ENCODE measurements around the gene PGP.

The PGP gene

DNA sequence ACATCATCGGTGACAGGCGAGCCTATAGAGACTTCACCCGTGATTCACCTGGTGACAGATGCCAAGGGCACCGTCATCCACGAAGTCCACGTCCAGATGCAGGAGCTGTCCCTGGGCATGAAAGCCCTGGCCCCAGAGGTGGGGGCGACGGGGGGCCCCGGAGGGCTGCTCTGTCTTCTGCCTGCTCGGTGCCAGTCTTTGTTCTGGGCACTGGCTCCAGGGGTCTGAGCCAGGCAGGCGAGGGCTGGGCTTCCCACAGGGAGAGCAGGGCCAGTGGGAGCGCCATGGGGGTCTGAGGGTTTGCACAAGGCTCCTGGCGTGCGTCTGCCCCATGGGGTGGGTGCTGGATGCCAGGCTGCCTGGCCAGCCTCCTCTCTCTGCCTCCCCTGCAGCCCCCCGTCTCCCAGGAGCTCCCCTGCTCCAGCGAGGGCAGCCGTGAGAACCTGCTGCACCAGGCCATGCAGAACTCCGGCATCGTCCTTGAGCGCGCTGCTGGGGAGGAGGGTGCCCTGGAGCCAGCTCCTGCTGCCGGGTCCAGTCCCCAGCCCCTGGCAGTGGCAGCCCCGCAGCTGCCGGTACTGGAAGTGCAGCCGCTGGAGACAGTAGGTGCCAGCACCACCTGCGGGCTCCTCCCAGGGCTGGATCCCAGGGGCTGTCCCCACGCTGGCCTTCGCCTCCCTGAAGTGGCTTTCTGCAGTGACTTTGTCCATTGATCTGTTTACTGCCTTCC is 18.6 kb upstream of the PGP start:
- H3K4me2 ChIP-seq (ENCODE audit: low read depth, low read length, poor library complexity, severe bottlenecking), result no peak overlapping the region
- H3K27me3 ChIP-seq (ENCODE audit: low read length), result no peaks in the 10 kb centered on the region
- H3K36me3 ChIP-seq (ENCODE audit: low read length), result no peaks in the 10 kb centered on the region
- no peak overlapping the region for H3K4me3 ChIP-seq (ENCODE audit: insufficient read depth, low read length, poor library complexity, severe bottlenecking)
- no peak for TF ChIP-seq EZH2phosphoT487 (conservative IDR thresholded peaks at IDR 0.05; ENCODE audit: low read length)
- TF ChIP-seq, protein P1, sequence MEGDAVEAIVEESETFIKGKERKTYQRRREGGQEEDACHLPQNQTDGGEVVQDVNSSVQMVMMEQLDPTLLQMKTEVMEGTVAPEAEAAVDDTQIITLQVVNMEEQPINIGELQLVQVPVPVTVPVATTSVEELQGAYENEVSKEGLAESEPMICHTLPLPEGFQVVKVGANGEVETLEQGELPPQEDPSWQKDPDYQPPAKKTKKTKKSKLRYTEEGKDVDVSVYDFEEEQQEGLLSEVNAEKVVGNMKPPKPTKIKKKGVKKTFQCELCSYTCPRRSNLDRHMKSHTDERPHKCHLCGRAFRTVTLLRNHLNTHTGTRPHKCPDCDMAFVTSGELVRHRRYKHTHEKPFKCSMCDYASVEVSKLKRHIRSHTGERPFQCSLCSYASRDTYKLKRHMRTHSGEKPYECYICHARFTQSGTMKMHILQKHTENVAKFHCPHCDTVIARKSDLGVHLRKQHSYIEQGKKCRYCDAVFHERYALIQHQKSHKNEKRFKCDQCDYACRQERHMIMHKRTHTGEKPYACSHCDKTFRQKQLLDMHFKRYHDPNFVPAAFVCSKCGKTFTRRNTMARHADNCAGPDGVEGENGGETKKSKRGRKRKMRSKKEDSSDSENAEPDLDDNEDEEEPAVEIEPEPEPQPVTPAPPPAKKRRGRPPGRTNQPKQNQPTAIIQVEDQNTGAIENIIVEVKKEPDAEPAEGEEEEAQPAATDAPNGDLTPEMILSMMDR (IDR thresholded peaks at IDR 0.05; ENCODE audit: insufficient read depth, low read length, poor library complexity, severe bottlenecking), result no peak
- no peak overlapping the region for H2AFZ ChIP-seq (ENCODE audit: low read depth, low read length, severe bottlenecking)
- no peak overlapping the region for H3K27ac ChIP-seq (ENCODE audit: low read depth, low read length)
- H4K20me1 ChIP-seq (ENCODE audit: low read depth, low read length), result no peaks in the 10 kb centered on the region
- H3K9me2 ChIP-seq (replicated peaks; ENCODE audit: insufficient read depth, low read length), result no peaks in the 10 kb centered on the region
- no peak overlapping the region for H3K9ac ChIP-seq (ENCODE audit: low read length)
- H3K79me2 ChIP-seq (ENCODE audit: insufficient read depth, low read length), result 0 out of 2 replicates have a peak, but pooled peaks cover 3% of the 10 kb centered on the region
- no peaks in the 10 kb centered on the region for H3F3A ChIP-seq (ENCODE audit: insufficient read depth)
- no peaks in the 10 kb centered on the region for H3K9me3 ChIP-seq (ENCODE audit: insufficient read depth, low read length)

DNA sequence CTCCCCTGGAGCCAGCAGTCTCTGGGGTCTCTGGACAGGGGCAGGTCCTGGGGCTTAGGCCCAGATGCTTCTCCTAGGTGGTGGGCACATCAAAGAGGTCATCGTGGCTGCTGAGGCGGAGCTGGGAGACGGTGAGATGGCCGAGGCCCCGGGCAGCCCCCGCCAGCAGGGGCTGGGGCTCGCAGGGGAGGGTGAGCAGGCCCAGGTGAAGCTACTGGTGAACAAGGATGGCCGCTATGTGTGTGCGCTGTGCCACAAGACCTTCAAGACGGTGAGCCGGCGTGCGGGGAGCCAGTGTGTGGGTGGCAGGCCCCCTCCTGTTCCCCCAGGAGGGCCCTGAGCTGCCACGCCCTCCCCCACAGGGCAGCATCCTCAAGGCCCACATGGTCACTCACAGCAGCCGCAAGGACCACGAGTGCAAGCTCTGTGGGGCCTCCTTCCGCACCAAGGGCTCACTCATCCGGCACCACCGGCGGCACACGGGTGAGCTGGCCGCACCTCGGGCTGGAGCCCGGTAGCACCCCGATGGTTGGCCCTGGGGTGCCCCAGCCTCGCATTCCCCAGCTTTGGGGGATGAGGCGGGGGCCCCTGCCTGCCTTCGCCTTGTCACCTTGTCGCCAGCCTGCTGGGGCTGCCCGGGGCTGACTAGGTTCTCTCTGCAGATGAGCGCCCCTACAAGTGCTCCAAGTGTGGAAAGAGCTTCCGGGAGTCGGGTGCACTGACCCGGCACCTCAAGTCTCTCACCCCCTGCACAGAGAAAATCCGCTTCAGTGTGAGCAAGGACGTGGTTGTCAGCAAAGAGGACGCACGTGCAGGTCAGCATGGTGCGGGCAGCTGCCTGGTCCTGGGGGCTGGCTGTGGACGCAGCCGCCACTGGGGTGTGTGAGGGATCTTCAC is 17.7 kb upstream of the PGP start:
- no peak overlapping the region for H3K4me2 ChIP-seq (ENCODE audit: low read depth, low read length, poor library complexity, severe bottlenecking)
- H3K9me3 ChIP-seq (ENCODE audit: insufficient read depth, low read length), result no peaks in the 10 kb centered on the region
- H3K9me2 ChIP-seq (replicated peaks; ENCODE audit: insufficient read depth, low read length), result no peaks in the 10 kb centered on the region
- no peak overlapping the region for H3K27ac ChIP-seq (ENCODE audit: low read depth, low read length)
- H2AFZ ChIP-seq (ENCODE audit: low read depth, low read length, severe bottlenecking), result no peak overlapping the region
- no peak overlapping the region for H3K9ac ChIP-seq (ENCODE audit: low read length)
- no peaks in the 10 kb centered on the region for H3K36me3 ChIP-seq (ENCODE audit: low read length)
- no peaks in the 10 kb centered on the region for H3K27me3 ChIP-seq (ENCODE audit: low read length)
- no peaks in the 10 kb centered on the region for H4K20me1 ChIP-seq (ENCODE audit: low read depth, low read length)
- peaks cover 9% of the 10 kb centered on the region; the same call in 1 of the 2 replicates for H3K79me2 ChIP-seq (ENCODE audit: insufficient read depth, low read length)
- no peak overlapping the region for H3K4me3 ChIP-seq (ENCODE audit: insufficient read depth, low read length, poor library complexity, severe bottlenecking)
- H3F3A ChIP-seq (ENCODE audit: insufficient read depth), result no peaks in the 10 kb centered on the region
- TF ChIP-seq, protein P1 (IDR thresholded peaks at IDR 0.05; ENCODE audit: insufficient read depth, low read length, poor library complexity, severe bottlenecking), result no peak
- TF ChIP-seq EZH2phosphoT487 (conservative IDR thresholded peaks at IDR 0.05; ENCODE audit: low read length), result no peak

DNA sequence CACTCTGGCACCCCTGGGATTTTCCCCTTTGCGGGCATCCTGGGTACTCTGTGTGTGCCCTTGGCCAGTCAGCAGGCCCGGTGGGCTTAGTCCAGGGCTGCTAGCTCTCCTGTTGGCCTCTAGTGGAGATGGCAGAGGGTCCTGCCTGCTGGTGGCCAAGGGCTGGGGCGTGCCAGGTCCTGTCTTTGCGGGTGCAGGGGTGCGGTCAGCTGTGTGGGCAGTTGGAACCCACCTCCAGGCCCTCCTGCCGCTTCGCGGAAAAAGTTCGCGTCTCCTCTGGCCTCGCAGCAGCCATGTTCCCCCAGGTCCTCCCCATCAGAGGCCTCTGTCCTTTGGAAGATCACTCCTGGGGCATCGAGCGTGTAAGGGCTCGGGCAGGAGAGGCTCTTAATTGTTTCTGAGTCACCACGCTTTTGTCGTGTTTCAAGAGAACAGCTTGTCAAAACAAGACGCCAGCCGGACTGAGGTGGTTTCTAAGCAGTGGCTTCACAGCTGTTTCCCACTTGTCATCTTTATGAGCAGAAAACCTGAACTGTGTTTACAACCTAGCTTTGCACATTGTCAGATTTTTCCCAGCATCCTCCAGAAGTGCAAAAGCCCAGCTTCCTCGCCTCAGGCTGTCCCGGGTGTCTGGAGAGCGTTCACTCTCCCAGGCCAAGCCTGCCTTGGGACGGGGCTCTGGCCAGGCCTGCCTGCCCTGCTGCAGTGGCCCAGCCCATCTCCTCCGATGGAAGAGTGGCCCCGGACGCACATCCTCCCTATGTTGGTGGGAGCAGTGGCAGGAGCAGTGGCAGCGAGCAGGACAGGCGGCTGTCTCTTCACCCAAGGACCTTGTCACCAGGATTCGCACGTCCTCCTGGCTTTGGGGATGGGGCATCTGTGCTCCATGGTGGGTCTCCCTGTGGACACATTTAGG is 16.6 kb upstream of the PGP start:
- H4K20me1 ChIP-seq (ENCODE audit: low read depth, low read length), result no peaks in the 10 kb centered on the region
- H3K27me3 ChIP-seq (ENCODE audit: low read length), result no peaks in the 10 kb centered on the region
- H3K9ac ChIP-seq (ENCODE audit: low read length), result no peak overlapping the region
- H3K79me2 ChIP-seq (ENCODE audit: insufficient read depth, low read length), result peaks cover 18% of the 10 kb centered on the region
- H3F3A ChIP-seq (ENCODE audit: insufficient read depth), result no peaks in the 10 kb centered on the region
- TF ChIP-seq EZH2phosphoT487 (conservative IDR thresholded peaks at IDR 0.05; ENCODE audit: low read length), result no peak
- TF ChIP-seq, protein P1 (IDR thresholded peaks at IDR 0.05; ENCODE audit: insufficient read depth, low read length, poor library complexity, severe bottlenecking), result no peak
- no peak overlapping the region for H3K4me2 ChIP-seq (ENCODE audit: low read depth, low read length, poor library complexity, severe bottlenecking)
- no peaks in the 10 kb centered on the region for H3K9me3 ChIP-seq (ENCODE audit: insufficient read depth, low read length)
- no peak overlapping the region for H3K4me3 ChIP-seq (ENCODE audit: insufficient read depth, low read length, poor library complexity, severe bottlenecking)
- H3K36me3 ChIP-seq (ENCODE audit: low read length), result no peaks in the 10 kb centered on the region
- H3K9me2 ChIP-seq (replicated peaks; ENCODE audit: insufficient read depth, low read length), result no peaks in the 10 kb centered on the region
- no peak overlapping the region for H3K27ac ChIP-seq (ENCODE audit: low read depth, low read length)
- no peak overlapping the region for H2AFZ ChIP-seq (ENCODE audit: low read depth, low read length, severe bottlenecking)
